Smooth muscle cell (in vitro differentiated cells): Measurements from ENCODE around the gene CARNS1. TPM values are rescaled to one million over a fixed set of nuclear protein-coding genes. Genes with fewer than 3 reads are reported as not detected.
A peak's percentile ranks its signal among the peaks of the same experiment; 100 is the strongest.

Experiments
- DNase-seq: peaks from one replicate; lab custom pipeline; 2025; ENCODE audit not compliant: unreplicated experiment; lab: John Stamatoyannopoulos, UW
- H2AFZ ChIP-seq: fragments of 200-600 bp; sonication (generic); 2 replicates; pipeline ENCODE4 v1.6.0; 2016; ENCODE audit warnings: antibody characterized with exemption, low read depth, mild to moderate bottlenecking
- H3F3A ChIP-seq: fragments of 200-600 bp; sonication (generic); 2 replicates; pipeline ENCODE4 v1.6.0; 2017; ENCODE audit warnings: antibody characterized with exemption, low read depth
- H3K27ac ChIP-seq: fragments of 200-600 bp; sonication (generic); 2 replicates; pipeline ENCODE4 v1.5.1; 2016; ENCODE audit warnings: low read depth, mild to moderate bottlenecking
- H3K27me3 ChIP-seq: fragments of 200-600 bp; sonication (generic); 2 replicates; pipeline ENCODE4 v1.6.1; 2016; ENCODE audit warnings: low read depth, mild to moderate bottlenecking
- H3K36me3 ChIP-seq: fragments of 200-600 bp; sonication (generic); 2 replicates; pipeline ENCODE4 v1.5.1; 2016; ENCODE audit warnings: low read depth
- H3K4me1 ChIP-seq: fragments of 200-600 bp; sonication (generic); 2 replicates; pipeline ENCODE4 v1.5.1; 2016; ENCODE audit warnings: low read depth
- H3K4me2 ChIP-seq: fragments of 200-600 bp; sonication (generic); 2 replicates; pipeline ENCODE4 v1.6.0; 2016; ENCODE audit warnings: mild to moderate bottlenecking
- H3K4me3 ChIP-seq: fragments of 200-600 bp; sonication (generic); 2 replicates; pipeline ENCODE4 v1.5.1; 2016; ENCODE audit warnings: mild to moderate bottlenecking
- H3K79me2 ChIP-seq: fragments of 200-600 bp; sonication (generic); 2 replicates; pipeline ENCODE4 v1.6.0; 2016; ENCODE audit warnings: low read depth, mild to moderate bottlenecking
- H3K9ac ChIP-seq: fragments of 200-600 bp; sonication (generic); 2 replicates; pipeline ENCODE4 v1.6.0; 2016; ENCODE audit warnings: low read depth
- H3K9me3 ChIP-seq: fragments of 200-600 bp; sonication (generic); replicated peaks from 2 replicates; pipeline ENCODE4 v1.5.1; 2016; ENCODE audit warnings: low read depth
- H4K20me1 ChIP-seq: fragments of 200-600 bp; sonication (generic); 2 replicates; pipeline ENCODE4 v1.6.0; 2016; ENCODE audit warnings: low read depth
- CTCF ChIP-seq: fragments of 200-600 bp; sonication (generic); IDR thresholded peaks from 2 replicates; pipeline ENCODE4 v1.5.1; 2017; ENCODE audit warnings: borderline replicate concordance, mild to moderate bottlenecking, antibody characterized with exemption; ENCODE audit not compliant: insufficient read depth, poor library complexity, severe bottlenecking
- WGBS: methylation state at CpG from one replicate; pipeline ENCODE4 v1.1.7; 2016; ENCODE audit warnings: low lambda C conversion rate; 5-methylcytosine and 5-hydroxymethylcytosine counted together
- polyA plus RNA-seq: library from polyadenylated mRNA; unstranded; fragments of >200 nt; fragmentation: Nextera tagmentation; extraction: Ambion mirVana; gene quantifications from 2 replicates; pipeline ENCODE4 v1.2.1, GENCODE V29; 2016
- total RNA-seq: library from RNA; depleted of rRNA; stranded (reverse); fragments of >200 nt; gene quantifications from 2 replicates; pipeline ENCODE4 v1.2.3, GENCODE V29; 2014

Gene CARNS1
- total and polyA plus RNA-seq, 2 experiments from 2014 or later, result 0.36 to 1.7 TPM

- H3K4me3 ChIP-seq, result peak within 1 kb of the TSS; percentile 80
- H3K4me2 ChIP-seq, result peak within 1 kb of the TSS; percentile 99
- peaks cover 24% of the 10 kb centered on the region for H3K79me2 ChIP-seq
- peak within 1 kb of the TSS; percentile 94 for H2AFZ ChIP-seq
- no peaks in the 10 kb centered on the region for H4K20me1 ChIP-seq
- H3K4me1 ChIP-seq, result no peaks in the 10 kb centered on the region
- WGBS, result 3% methylated on average over 65 of the region's 68 CpGs
- peak within 1 kb of the TSS; percentile 94 for H3K9ac ChIP-seq
- DNase-seq, result peak; percentile 85
- H3K27me3 ChIP-seq, result no peaks in the 10 kb centered on the region
- no peaks in the 10 kb centered on the region for H3K36me3 ChIP-seq
- H3F3A ChIP-seq, result no peaks in the 10 kb centered on the region
- H3K9me3 ChIP-seq, result no peaks in the 10 kb centered on the region
- peak within 1 kb of the TSS; percentile 74 for H3K27ac ChIP-seq
- TF ChIP-seq CTCF, result no peak
Observed at GRCh38 chr11:67428052-67429001, 12.8 kb downstream of the CARNS1 start, which contains the start of gene RPS6KB2. TSS of gene RPS6KB2 (plus strand) at chr11:67428494. CDS start at chr11:67428546, 52 bp downstream.

- peaks cover 24% of the 10 kb centered on the region for H3K79me2 ChIP-seq
- WGBS, result 59% methylated on average over 12 of the region's 12 CpGs
- H3K9me3 ChIP-seq, result no peaks in the 10 kb centered on the region
- TF ChIP-seq CTCF, result no peak
- peak overlapping the region; percentile 94 for H3K9ac ChIP-seq
- no peak for DNase-seq
- no peaks in the 10 kb centered on the region for H3K27me3 ChIP-seq
- H3K4me3 ChIP-seq, result peak overlapping the region; percentile 80
- H3K4me1 ChIP-seq, result no peaks in the 10 kb centered on the region
- no peak overlapping the region for H2AFZ ChIP-seq
- H3K27ac ChIP-seq, result peak overlapping the region; percentile 74
- H4K20me1 ChIP-seq, result no peaks in the 10 kb centered on the region
- H3K4me2 ChIP-seq, result peak overlapping the region; percentile 99
- no peaks in the 10 kb centered on the region for H3K36me3 ChIP-seq
- no peaks in the 10 kb centered on the region for H3F3A ChIP-seq
Observed at GRCh38 chr11:67429038-67429668, 13.7 kb downstream of the CARNS1 start.

GRCh38 chr11:67429722-67430121 lies 14.2 kb downstream of the CARNS1 start:
- Histone ChIP-seq H3K4me1 (no peaks in the 10 kb centered on the region), H3K36me3 (no peaks in the 10 kb centered on the region), H4K20me1 (no peaks in the 10 kb centered on the region), H3K4me3 (no peak overlapping the region), H3K79me2 (peaks cover 24% of the 10 kb centered on the region), H2AFZ (no peak overlapping the region), H3K4me2 (no peak overlapping the region), H3K9ac (no peak overlapping the region), H3K9me3 (no peaks in the 10 kb centered on the region), H3K27ac (no peak overlapping the region), H3K27me3 (no peaks in the 10 kb centered on the region), H3F3A (no peaks in the 10 kb centered on the region)
- no peak for TF ChIP-seq CTCF
- DNase-seq, result no peak
- 96% methylated on average over 11 of the region's 11 CpGs for WGBS
